Natural killer cell treated with Interleukin-12 subunit alpha and Interleukin-12 subunit beta and Interleukin-15 and Interleukin-18, amount 100 ng/mL, for 72 hours (primary cell): ENCODE results near the gene CHPF. TPM values are rescaled to one million over a fixed set of nuclear protein-coding genes. Genes with fewer than 3 reads are reported as not detected.

Source experiments
- ATAC-seq, 2 donors: fragments of 150-1000 bp; cut with Tn5 transposase in 1 of 2; sonication (Bioruptor Pico), chemical (Tn5 transposase) in 1 of 2; 2 replicates each; pipeline ENCODE4 v1.10.0; 2021
- DNase-seq: peaks from one replicate; pipeline ENCODE4 v3.0.0; 2022; ENCODE audit warnings: low spot score
- H3K27ac Mint-ChIP-seq, 2 donors: 1 replicate in 1 of 2; 2 replicates in 1 of 2; pipeline ENCODE4 v1.8.0; 2022; ENCODE audit warnings: mixed read lengths in 2 of 2, mild to moderate bottlenecking in 1 of 2, moderate library complexity in 1 of 2
- H3K27me3 Mint-ChIP-seq, 2 donors: 1 replicate in 1 of 2; 2 replicates in 1 of 2; pipeline ENCODE4 v1.8.0; 2022; ENCODE audit warnings: mixed read lengths in 2 of 2
- H3K36me3 Mint-ChIP-seq: one replicate; pipeline ENCODE4 v1.8.0; 2022; ENCODE audit warnings: mixed read lengths
- H3K4me1 Mint-ChIP-seq, 2 donors: 1 replicate in 1 of 2; 2 replicates in 1 of 2; pipeline ENCODE4 v1.8.0; 2022; ENCODE audit warnings: low read depth in 2 of 2, mixed read lengths in 2 of 2, mild to moderate bottlenecking in 1 of 2
- H3K4me3 Mint-ChIP-seq: one replicate; pipeline ENCODE4 v1.8.0; 2022; ENCODE audit warnings: mixed read lengths
- H3K9me3 Mint-ChIP-seq: 2 replicates; pipeline ENCODE4 v1.8.0; 2022; ENCODE audit warnings: mixed read lengths
- total RNA-seq, 2 donors: library from RNA; stranded (reverse); gene quantifications; one replicate each; pipeline ENCODE4 v1.2.3, GENCODE V29; 2022

Gene CHPF
- total RNA-seq = 10 to 100 TPM; 52.4 to 57.5 TPM

DNA sequence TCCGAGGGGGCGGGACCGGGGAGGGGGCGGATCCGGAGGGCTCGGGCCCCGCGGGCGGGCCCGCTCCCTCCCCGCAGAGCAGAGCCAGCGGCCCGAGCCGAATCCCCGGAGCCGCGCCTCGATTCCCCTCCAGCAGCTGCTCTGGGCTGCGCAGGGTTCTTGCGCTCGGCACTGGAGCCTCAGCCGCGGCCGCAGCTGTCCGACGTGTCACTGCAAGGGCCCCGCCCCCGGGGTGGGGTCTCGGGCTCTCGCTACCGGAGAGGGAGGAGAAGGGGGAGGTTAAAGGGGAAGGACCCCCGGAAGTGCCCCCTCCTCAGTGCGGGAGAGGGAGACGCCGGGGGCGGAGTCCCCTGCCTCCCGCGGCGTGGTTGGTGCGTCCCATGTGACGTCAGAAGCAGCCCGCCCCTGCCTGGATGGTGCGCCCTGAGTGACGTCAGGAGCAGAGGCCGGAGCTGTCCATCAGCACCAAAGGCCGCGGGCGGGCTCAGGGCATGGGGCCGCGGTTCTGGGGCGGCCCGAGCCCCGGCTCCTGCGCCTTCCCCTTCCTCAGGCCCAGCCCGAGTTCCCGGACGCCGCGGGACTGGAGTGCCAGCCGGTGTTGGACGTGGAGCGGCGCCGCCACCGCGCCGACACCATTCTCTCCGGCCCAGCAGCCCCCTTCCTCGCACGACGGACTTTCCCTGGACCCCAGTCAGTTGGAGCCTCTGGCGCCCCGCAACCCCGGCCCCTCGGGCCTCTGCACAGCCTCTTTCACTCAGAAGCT, at the start of gene CHPF, which contains the start of gene TMEM198:
CHPF (minus strand) TSS at position 214 of the 763 bp plus-strand sequence. CDS start 271 bp downstream, outside the sequence.
TMEM198 (plus strand) TSS at position 433 of the 763 bp plus-strand sequence. CDS start 700 bp downstream, outside the sequence.
- Mint-ChIP-seq H3K4me3 (peak within 1 kb of the TSS; percentile 97), H3K4me1 (peaks cover 27 to 31% of the 10 kb centered on the region in 2 donors), H3K27me3 (peaks cover 15% of the 10 kb centered on the region in 2 donors), H3K9me3 (no peaks in the 10 kb centered on the region), H3K36me3 (no peaks in the 10 kb centered on the region), H3K27ac (peak within 1 kb of the TSS; percentile 69 to 82)
- ATAC-seq (peak; percentile 91 to 94), DNase-seq (peak; percentile 99)

DNA sequence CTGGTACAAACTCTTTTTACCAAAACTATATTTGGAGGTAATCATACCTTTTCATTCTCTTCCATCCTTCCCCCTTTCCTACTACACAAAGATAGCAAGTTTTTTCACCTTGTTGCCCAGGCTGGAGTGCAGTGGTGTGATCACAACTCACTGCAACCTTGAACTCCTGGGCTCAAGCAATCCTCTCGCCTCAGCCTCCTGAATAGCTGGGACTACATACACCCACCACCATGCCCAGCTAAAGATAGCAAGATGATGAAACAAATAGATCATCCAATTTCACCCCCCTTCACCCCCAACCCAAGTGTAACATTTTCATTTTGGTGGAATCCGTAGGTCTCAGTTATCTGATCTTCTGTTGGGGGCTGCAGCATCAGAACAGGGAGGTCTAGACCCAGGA, 49.5 kb upstream of the CHPF start:
- Mint-ChIP-seq H3K27me3 (peaks cover 21 to 24% of the 10 kb centered on the region in 2 donors), H3K4me1 (peaks cover 2 to 5% of the 10 kb centered on the region in 2 donors), H3K36me3 (no peaks in the 10 kb centered on the region), H3K27ac (no peak overlapping the region), H3K4me3 (no peak overlapping the region), H3K9me3 (no peaks in the 10 kb centered on the region)
- DNase-seq = no peak
- ATAC-seq = no peak

DNA sequence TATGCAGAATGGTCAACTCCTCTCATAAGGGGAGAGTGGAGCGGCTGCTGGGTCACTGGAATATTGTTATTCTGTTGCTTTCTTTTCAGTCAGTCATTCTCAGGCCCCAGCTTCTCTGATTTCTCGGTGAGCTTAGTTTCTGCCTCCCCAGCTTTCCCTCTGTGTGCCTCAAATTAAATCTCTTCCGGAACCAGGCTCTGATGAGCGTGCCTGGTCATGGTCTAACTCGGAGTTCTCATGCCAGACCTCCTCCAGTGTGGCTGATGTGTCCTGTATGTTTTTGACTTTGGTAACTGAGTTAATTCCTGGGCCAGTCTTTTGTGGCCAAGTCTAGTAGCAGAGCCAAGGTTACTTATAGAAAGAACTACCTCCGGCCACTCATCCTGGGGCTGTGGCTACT, 49.1 kb upstream of the CHPF start:
- Mint-ChIP-seq H3K27ac (no peak overlapping the region), H3K4me3 (no peak overlapping the region), H3K9me3 (no peaks in the 10 kb centered on the region), H3K27me3 (peaks cover 21 to 24% of the 10 kb centered on the region in 2 donors), H3K4me1 (peaks cover 0 to under 1% of the 10 kb centered on the region in 2 donors), H3K36me3 (no peaks in the 10 kb centered on the region)
- DNase-seq (no peak), ATAC-seq (no peak)

- no peak for DNase-seq
- no peaks in the 10 kb centered on the region for H3K36me3 Mint-ChIP-seq
- no peaks in the 10 kb centered on the region for H3K9me3 Mint-ChIP-seq
- no peaks in the 10 kb centered on the region for H3K4me1 Mint-ChIP-seq
- H3K4me3 Mint-ChIP-seq = no peak overlapping the region
- H3K27ac Mint-ChIP-seq = no peak overlapping the region
- ATAC-seq = no peak
- H3K27me3 Mint-ChIP-seq = peaks cover 22 to 29% of the 10 kb centered on the region in 2 donors
These were observed 47.5 kb upstream of the CHPF start for GRCh38 chr2:219591091-219591490.

GRCh38 chr2:219581346-219581745, 37.7 kb upstream of the CHPF start:
- Mint-ChIP-seq H3K36me3 (no peaks in the 10 kb centered on the region), H3K9me3 (no peaks in the 10 kb centered on the region), H3K27ac (no peak overlapping the region), H3K27me3 (peaks cover 21 to 28% of the 10 kb centered on the region in 2 donors), H3K4me1 (peaks cover 2 to 4% of the 10 kb centered on the region in 2 donors), H3K4me3 (no peak overlapping the region)
- DNase-seq (no peak), ATAC-seq (no peak)

- DNase-seq (no peak), ATAC-seq (peak in 1 of 2 donors; percentile 28)
- H3K9me3 Mint-ChIP-seq = no peaks in the 10 kb centered on the region
- H3K4me1 Mint-ChIP-seq = peaks cover 2 to 4% of the 10 kb centered on the region in 2 donors
- H3K4me3 Mint-ChIP-seq = no peak overlapping the region
- H3K36me3 Mint-ChIP-seq = no peaks in the 10 kb centered on the region
- H3K27me3 Mint-ChIP-seq = peaks cover 19 to 29% of the 10 kb centered on the region in 2 donors
- peak overlapping the region in 1 of 2 donors; percentile 53 for H3K27ac Mint-ChIP-seq
These were observed 35.4 kb upstream of the CHPF start for GRCh38 chr2:219578811-219579613.

GRCh38 chr2:219576505-219577388, 33.1 kb upstream of the CHPF start:
- no peaks in the 10 kb centered on the region for H3K9me3 Mint-ChIP-seq
- H3K27ac Mint-ChIP-seq = no peak overlapping the region
- H3K36me3 Mint-ChIP-seq = no peaks in the 10 kb centered on the region
- no peak overlapping the region for H3K4me3 Mint-ChIP-seq
- H3K4me1 Mint-ChIP-seq = peaks cover 4 to 5% of the 10 kb centered on the region in 2 donors
- no peak for DNase-seq
- ATAC-seq = no peak
- peaks cover 30 to 45% of the 10 kb centered on the region in 2 donors for H3K27me3 Mint-ChIP-seq

- DNase-seq (no peak), ATAC-seq (no peak)
- Mint-ChIP-seq H3K4me3 (no peak overlapping the region), H3K4me1 (peaks cover 4 to 6% of the 10 kb centered on the region in 2 donors), H3K27ac (no peak overlapping the region), H3K9me3 (no peaks in the 10 kb centered on the region), H3K36me3 (no peaks in the 10 kb centered on the region), H3K27me3 (peaks cover 31 to 48% of the 10 kb centered on the region in 2 donors)
These were observed 32.2 kb upstream of the CHPF start for GRCh38 chr2:219575566-219576504.

GRCh38 chr2:219574484-219575311, 31.1 kb upstream of the CHPF start:
- Mint-ChIP-seq H3K27ac (no peak overlapping the region), H3K9me3 (no peaks in the 10 kb centered on the region), H3K36me3 (no peaks in the 10 kb centered on the region), H3K4me3 (no peak overlapping the region), H3K27me3 (peaks cover 33 to 51% of the 10 kb centered on the region in 2 donors), H3K4me1 (peaks cover 4 to 6% of the 10 kb centered on the region in 2 donors)
- peak in 1 of 2 donors; percentile 25 for ATAC-seq
- no peak for DNase-seq

DNA sequence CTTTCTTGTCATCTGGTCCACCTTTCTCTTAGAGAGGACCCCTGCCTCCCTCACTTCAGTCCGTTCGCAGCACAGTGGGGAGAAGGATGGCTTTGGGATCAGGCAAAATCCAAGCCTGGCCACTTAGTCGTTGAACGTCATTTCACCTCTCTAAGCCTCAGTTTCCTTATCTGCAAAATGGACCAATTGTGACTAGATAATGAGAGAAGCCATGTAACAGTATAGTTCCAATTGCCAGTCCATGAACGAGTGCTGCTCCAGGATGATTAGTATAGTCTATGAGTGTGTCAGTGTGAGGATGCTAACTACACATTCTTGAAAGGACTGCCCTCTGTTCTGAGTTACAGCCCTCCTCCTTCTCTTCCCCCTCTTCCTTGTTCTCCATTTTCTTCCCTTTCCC, 29.6 kb upstream of the CHPF start:
- no peak overlapping the region for H3K4me3 Mint-ChIP-seq
- no peak for DNase-seq
- H3K27me3 Mint-ChIP-seq = peaks cover 34 to 48% of the 10 kb centered on the region in 2 donors
- H3K4me1 Mint-ChIP-seq = peaks cover 0 to 4% of the 10 kb centered on the region in 2 donors
- ATAC-seq = no peak
- H3K36me3 Mint-ChIP-seq = no peaks in the 10 kb centered on the region
- no peaks in the 10 kb centered on the region for H3K9me3 Mint-ChIP-seq
- H3K27ac Mint-ChIP-seq = no peak overlapping the region

DNA sequence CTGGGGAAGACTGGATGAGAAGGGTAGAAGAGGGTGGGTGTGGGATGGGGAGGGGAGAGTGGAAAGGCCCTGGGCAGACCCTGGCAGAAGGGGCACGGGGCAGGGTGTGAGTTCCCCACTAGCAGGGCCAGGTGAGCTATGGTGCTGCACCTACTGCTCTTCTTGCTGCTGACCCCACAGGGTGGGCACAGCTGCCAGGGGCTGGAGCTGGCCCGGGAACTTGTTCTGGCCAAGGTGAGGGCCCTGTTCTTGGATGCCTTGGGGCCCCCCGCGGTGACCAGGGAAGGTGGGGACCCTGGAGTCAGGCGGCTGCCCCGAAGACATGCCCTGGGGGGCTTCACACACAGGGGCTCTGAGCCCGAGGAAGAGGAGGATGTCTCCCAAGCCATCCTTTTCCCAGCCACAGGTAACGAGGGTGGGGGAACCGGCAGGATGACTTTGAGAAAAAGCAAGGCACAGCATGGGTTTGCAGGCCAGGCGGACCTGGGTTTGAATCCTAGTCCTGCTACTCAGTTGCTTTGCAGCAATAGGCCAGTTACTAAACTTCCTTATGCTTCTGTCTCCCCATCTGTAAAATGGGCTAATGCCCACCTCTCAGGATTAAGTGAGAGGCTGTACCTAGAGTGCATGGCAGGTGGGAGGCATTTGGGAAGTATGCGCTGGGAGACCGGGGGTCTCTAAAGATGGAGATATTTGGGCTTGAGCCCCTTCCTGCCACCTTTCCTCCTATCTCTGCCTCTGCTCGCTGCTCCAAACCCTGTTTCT, 28.8 kb upstream of the CHPF start, which contains the start of gene INHA:
INHA (plus strand) TSS at position 74 of the 765 bp plus-strand sequence; CDS start at position 139, 65 bp downstream.
- no peak for DNase-seq
- H3K27ac Mint-ChIP-seq = no peak within 1 kb of the TSS
- H3K9me3 Mint-ChIP-seq = no peaks in the 10 kb centered on the region
- H3K4me1 Mint-ChIP-seq = peaks cover 0 to 4% of the 10 kb centered on the region in 2 donors
- no peak for ATAC-seq
- H3K27me3 Mint-ChIP-seq = peaks cover 36 to 46% of the 10 kb centered on the region in 2 donors
- peak within 1 kb of the TSS; percentile 20 for H3K4me3 Mint-ChIP-seq
- no peaks in the 10 kb centered on the region for H3K36me3 Mint-ChIP-seq
